ENCODE results near the gene DUSP1. TPM values are rescaled to one million over a fixed set of nuclear protein-coding genes. Genes with fewer than 3 reads are reported as not detected.
"Not testable (repeated sequence)": the region's sequence is repeated elsewhere in the genome, so short reads cannot be mapped to it uniquely, and the experiment has no call there.

Gene DUSP1
- total RNA-seq, 2 donors from 2014 or later, result 61.7 to 102 TPM

- Histone ChIP-seq H3K4me1 (peaks cover 9% of the 10 kb centered on the region), H3K36me3 (no peaks in the 10 kb centered on the region), H3K9me3 (no peaks in the 10 kb centered on the region), H3K27ac (no peak overlapping the region), H3K9ac (ENCODE audit: low read depth in 2 of 2, low read length in 2 of 2) (no peak overlapping the region), H3K4me3 (no peak overlapping the region), H3K27me3 (no peaks in the 10 kb centered on the region)
- DNase-seq, result no peak
- TF ChIP-seq, protein P1, sequence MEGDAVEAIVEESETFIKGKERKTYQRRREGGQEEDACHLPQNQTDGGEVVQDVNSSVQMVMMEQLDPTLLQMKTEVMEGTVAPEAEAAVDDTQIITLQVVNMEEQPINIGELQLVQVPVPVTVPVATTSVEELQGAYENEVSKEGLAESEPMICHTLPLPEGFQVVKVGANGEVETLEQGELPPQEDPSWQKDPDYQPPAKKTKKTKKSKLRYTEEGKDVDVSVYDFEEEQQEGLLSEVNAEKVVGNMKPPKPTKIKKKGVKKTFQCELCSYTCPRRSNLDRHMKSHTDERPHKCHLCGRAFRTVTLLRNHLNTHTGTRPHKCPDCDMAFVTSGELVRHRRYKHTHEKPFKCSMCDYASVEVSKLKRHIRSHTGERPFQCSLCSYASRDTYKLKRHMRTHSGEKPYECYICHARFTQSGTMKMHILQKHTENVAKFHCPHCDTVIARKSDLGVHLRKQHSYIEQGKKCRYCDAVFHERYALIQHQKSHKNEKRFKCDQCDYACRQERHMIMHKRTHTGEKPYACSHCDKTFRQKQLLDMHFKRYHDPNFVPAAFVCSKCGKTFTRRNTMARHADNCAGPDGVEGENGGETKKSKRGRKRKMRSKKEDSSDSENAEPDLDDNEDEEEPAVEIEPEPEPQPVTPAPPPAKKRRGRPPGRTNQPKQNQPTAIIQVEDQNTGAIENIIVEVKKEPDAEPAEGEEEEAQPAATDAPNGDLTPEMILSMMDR (IDR thresholded peaks at IDR 0.05), result no peak
- intact Hi-C loops (cut with DNase I), result no loop called here
These were observed 15.9 kb upstream of the DUSP1 start for GRCh38 chr5:172786736-172787462.

DNA sequence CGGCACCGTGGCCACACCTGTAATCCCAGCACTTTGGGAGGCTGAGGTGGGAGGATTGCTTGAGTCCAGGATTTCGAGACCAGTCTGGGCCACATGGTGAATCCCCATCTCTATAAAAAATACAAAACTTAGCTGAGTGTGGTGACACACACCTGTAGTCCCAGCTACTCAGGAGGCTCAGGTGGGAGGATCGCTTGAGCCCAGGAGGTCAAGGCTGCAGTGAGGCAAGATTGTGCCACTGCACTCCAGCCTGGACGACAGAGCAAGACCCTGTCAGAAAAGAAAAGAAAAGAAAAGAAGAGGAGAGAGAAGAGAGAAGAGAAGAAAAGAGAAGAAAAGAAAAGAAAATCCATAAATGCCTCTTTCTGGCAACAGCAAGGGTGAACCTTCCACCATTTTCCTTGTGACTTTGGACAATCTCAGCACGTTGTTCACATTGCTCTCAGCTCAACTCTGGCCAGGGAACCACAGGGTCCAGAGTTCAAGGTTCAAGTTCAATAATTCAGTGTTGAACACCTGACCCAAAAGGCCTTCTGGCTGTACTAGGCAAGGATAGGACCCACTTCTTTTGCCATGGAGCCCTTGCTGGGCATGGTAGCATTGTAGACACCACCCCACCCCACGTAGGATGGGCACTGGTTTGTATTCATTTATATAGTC lies 14.6 kb upstream of the DUSP1 start:
- TF ChIP-seq, protein P1 (IDR thresholded peaks at IDR 0.05), result no peak
- Histone ChIP-seq H3K9me3 (no peaks in the 10 kb centered on the region), H3K27me3 (no peaks in the 10 kb centered on the region), H3K4me1 (peaks cover 9% of the 10 kb centered on the region), H3K9ac (ENCODE audit: low read depth in 2 of 2, low read length in 2 of 2) (no peak overlapping the region), H3K27ac (no peak overlapping the region), H3K4me3 (no peak overlapping the region), H3K36me3 (no peaks in the 10 kb centered on the region)
- DNase-seq, result no peak
- intact Hi-C loops (cut with DNase I), result no loop called here

- H3K36me3 ChIP-seq; intact Hi-C loops (cut with DNase I); H3K27ac ChIP-seq; H3K9ac ChIP-seq (ENCODE audit: low read depth in 2 of 2, low read length in 2 of 2); H3K4me3 ChIP-seq; H3K9me3 ChIP-seq; H3K27me3 ChIP-seq; H3K4me1 ChIP-seq; DNase-seq: not testable (repeated sequence)
These were observed 13.2 kb upstream of the DUSP1 start for GRCh38 chr5:172784162-172784561.

GRCh38 chr5:172783319-172783718 lies 12.3 kb upstream of the DUSP1 start:
- H3K27me3 ChIP-seq; H3K4me1 ChIP-seq; H3K4me3 ChIP-seq; intact Hi-C loops (cut with DNase I); H3K9ac ChIP-seq (ENCODE audit: low read depth in 2 of 2, low read length in 2 of 2); DNase-seq; H3K36me3 ChIP-seq; H3K9me3 ChIP-seq: not testable (repeated sequence)
- H3K27ac ChIP-seq, result peak overlapping the region; percentile 67

DNA sequence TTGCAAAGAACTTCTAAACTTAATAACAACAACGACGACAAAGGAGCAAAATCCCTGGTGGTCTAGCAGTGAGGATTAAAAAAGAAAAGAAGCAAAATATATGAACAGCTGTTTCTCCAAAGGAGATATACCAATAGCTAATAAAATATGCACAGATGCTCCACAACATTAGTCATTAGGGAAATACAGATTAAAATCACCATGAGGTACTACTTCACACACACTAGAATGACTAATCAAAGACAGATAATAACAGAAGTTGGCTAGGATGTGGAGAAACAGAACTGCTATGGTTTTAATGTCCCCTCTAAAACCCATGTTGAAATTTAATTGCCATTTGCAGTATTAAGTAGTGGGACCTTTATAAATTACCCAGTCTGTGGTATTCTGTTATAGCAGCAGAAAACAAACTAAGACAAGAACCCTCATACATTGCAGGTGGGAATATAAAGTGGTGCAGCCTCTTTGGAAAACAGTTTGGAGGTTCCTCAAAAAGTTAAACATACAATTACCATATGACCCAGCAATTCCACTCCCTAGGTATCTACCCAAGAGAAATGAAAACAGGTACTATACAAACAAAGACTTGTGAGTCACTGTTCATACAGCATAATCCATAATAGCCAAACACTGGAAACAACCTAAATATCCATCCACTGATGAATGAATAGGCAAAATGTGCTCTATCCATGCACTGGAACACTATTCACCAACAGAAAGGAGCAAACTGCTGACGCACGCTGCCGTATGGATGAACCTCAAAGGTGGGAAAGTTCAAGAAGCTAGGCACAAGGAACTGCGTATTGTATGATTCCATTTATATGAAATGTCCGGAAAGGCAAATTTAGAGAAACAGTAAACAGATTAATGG lies 11.4 kb upstream of the DUSP1 start:
- Histone ChIP-seq H3K27me3 (no peaks in the 10 kb centered on the region), H3K9ac (ENCODE audit: low read depth in 2 of 2, low read length in 2 of 2) (no peak overlapping the region), H3K36me3 (no peaks in the 10 kb centered on the region), H3K4me3 (no peak overlapping the region), H3K4me1 (peaks cover 4% of the 10 kb centered on the region), H3K9me3 (no peaks in the 10 kb centered on the region), H3K27ac (peak overlapping the region; percentile 67)
- intact Hi-C loops (cut with DNase I), result no loop called here
- no peak for DNase-seq
- TF ChIP-seq, protein P1 (IDR thresholded peaks at IDR 0.05), result no peak

DNA sequence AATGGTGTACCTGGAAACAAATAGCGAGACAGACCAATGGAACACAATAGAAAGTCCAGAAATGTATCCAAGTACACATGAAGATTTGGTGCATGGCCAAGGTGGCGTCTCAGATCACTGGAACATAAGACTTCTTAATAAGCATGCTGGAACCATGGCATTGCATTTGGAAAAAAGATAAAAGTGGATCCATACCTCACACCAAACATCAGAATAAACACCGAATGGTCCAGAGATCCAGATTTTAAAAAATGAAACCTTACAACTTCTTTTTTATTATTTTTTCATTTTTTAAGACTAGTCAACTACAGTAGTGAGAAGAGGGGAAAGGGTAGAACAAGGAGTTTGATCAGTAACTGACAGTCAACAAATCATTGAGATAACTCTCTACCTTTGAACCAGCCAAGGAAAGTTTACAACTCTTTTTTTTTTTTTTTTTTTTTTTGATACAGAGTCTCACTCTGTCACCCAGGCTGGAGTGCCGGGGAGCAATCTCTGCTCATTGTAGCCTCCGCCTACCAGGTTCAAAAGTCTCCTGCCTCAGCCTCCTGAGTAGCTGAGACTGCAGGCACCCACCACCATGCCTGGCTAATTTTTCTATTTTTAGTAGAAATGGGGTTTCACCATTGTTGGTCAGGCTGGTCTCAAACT lies 8.8 kb upstream of the DUSP1 start:
- Histone ChIP-seq H3K36me3 (no peaks in the 10 kb centered on the region), H3K9ac (ENCODE audit: low read depth in 2 of 2, low read length in 2 of 2) (peak overlapping the region in 1 of 2 donors; percentile 29), H3K4me1 (peaks cover 19% of the 10 kb centered on the region), H3K9me3 (no peaks in the 10 kb centered on the region), H3K27ac (peak overlapping the region; percentile 100), H3K4me3 (no peak overlapping the region), H3K27me3 (no peaks in the 10 kb centered on the region)
- DNase-seq, result peak; percentile 80
- TF ChIP-seq, protein P1 (IDR thresholded peaks at IDR 0.05), result no peak
- intact Hi-C loops (cut with DNase I), result no loop called here
